CD14-positive monocyte (primary cell): ENCODE results near the gene GRIN1. TPM values are rescaled to one million over a fixed set of nuclear protein-coding genes. Genes with fewer than 3 reads are reported as not detected.
A peak's percentile ranks its signal among the peaks of the same experiment; 100 is the strongest.

Experiments used
- DNase-seq, 3 donors: peaks; one replicate each; pipeline ENCODE4 v3.0.0-alpha.2; 2011 to 2022
- H2AFZ ChIP-seq: 2 replicates; pipeline ENCODE4 v1.6.0; 2012; ENCODE audit warnings: mild to moderate bottlenecking, low read depth, low read length, inconsistent platforms; ENCODE audit not compliant: insufficient read depth, poor library complexity, severe bottlenecking
- H3K27ac ChIP-seq, 2 donors: 1 replicate in 1 of 2; 2 replicates in 1 of 2; pipeline ENCODE4 v1.5.1; 2012 to 2013; ENCODE audit warnings: low read length in 2 of 2, control low read depth in 1 of 2, inconsistent platforms in 1 of 2, low read depth in 1 of 2, mild to moderate bottlenecking in 1 of 2
- H3K27me3 ChIP-seq, 2 donors: one replicate each; pipeline versions ENCODE4 v1.6.0 to v1.6.1; 2011 to 2013; ENCODE audit warnings: low read length in 2 of 2; ENCODE audit not compliant: control insufficient read depth in 2 of 2, insufficient read depth in 2 of 2
- H3K36me3 ChIP-seq, 2 donors: replicated peaks in 1 of 2; 1 replicate in 1 of 2; 2 replicates in 1 of 2; pipeline versions ENCODE4 v1.5.1 to v1.6.1; 2012 to 2013; ENCODE audit warnings: low read length in 2 of 2, control low read depth in 1 of 2, inconsistent platforms in 1 of 2, mild to moderate bottlenecking in 1 of 2; ENCODE audit not compliant: insufficient read depth in 2 of 2, control insufficient read depth in 1 of 2
- H3K4me1 ChIP-seq, 2 donors: 1 replicate in 1 of 2; 2 replicates in 1 of 2; pipeline versions ENCODE4 v1.5.1 to v1.6.1; 2012 to 2013; ENCODE audit warnings: low read length in 2 of 2, control low read depth in 1 of 2, inconsistent platforms in 1 of 2, mild to moderate bottlenecking in 1 of 2, moderate library complexity in 1 of 2; ENCODE audit not compliant: insufficient read depth in 2 of 2, control insufficient read depth in 1 of 2
- H3K4me2 ChIP-seq: replicated peaks from 2 replicates; pipeline ENCODE3; 2012; ENCODE audit warnings: low read length, moderate library complexity, mild to moderate bottlenecking; ENCODE audit not compliant: poor library complexity, severe bottlenecking; ENCODE audit errors: extremely low read depth
- H3K4me3 ChIP-seq, 3 experiments: fragments of 200-600 bp in 1 of 3; sonication (generic) in 1 of 3; replicated peaks in 1 of 3; 1 replicate in 2 of 3; 2 replicates in 1 of 3; pipeline ENCODE4 v1.5.1; 2011 to 2013; ENCODE audit warnings: low read length in 3 of 3, mild to moderate bottlenecking in 3 of 3, control low read depth in 2 of 3, low read depth in 2 of 3, inconsistent platforms in 1 of 3, moderate library complexity in 1 of 3
- H3K79me2 ChIP-seq: 2 replicates; pipeline ENCODE4 v1.6.0; 2012; ENCODE audit warnings: mild to moderate bottlenecking, control low read depth, inconsistent platforms, low read length, moderate library complexity; ENCODE audit not compliant: insufficient read depth
- H3K9ac ChIP-seq: 2 replicates; pipeline ENCODE4 v1.6.0; 2017; ENCODE audit warnings: low read length, mild to moderate bottlenecking; ENCODE audit not compliant: insufficient read depth, poor library complexity, severe bottlenecking
- H3K9me3 ChIP-seq, 2 donors: replicated peaks in 1 of 2; 1 replicate in 1 of 2; 2 replicates in 1 of 2; pipeline versions ENCODE4 v1.5.1 to v1.6.1; 2012 to 2013; ENCODE audit warnings: low read length in 2 of 2, control low read depth in 1 of 2; ENCODE audit not compliant: control insufficient read depth in 1 of 2, insufficient read depth in 1 of 2
- H4K20me1 ChIP-seq: 2 replicates; pipeline ENCODE4 v1.6.0; 2012; ENCODE audit warnings: mild to moderate bottlenecking, low read length, control low read depth, moderate library complexity; ENCODE audit not compliant: insufficient read depth
- H3K27ac Mint-ChIP-seq, 7 donors: one replicate each; pipeline ENCODE4 v1.8.0; 2020; ENCODE audit warnings: mild to moderate bottlenecking in 7 of 7, mixed read lengths in 7 of 7, moderate library complexity in 6 of 7, inconsistent platforms in 2 of 7
- H3K27me3 Mint-ChIP-seq, 3 donors: one replicate each; pipeline ENCODE4 v1.8.0; 2021 to 2022; ENCODE audit warnings: low read depth in 3 of 3, mild to moderate bottlenecking in 3 of 3, mixed read lengths in 3 of 3, moderate library complexity in 3 of 3, inconsistent platforms in 1 of 3
- H3K36me3 Mint-ChIP-seq, 2 donors: one replicate each; pipeline ENCODE4 v1.8.0; 2020; ENCODE audit warnings: mixed read lengths in 2 of 2, inconsistent platforms in 1 of 2, mild to moderate bottlenecking in 1 of 2
- H3K4me1 Mint-ChIP-seq: one replicate; pipeline ENCODE4 v1.8.0; 2020; ENCODE audit warnings: mild to moderate bottlenecking, mixed read lengths
- H3K4me3 Mint-ChIP-seq, 2 donors: one replicate each; pipeline ENCODE4 v1.8.0; 2020; ENCODE audit warnings: mild to moderate bottlenecking in 2 of 2, mixed read lengths in 2 of 2, moderate library complexity in 1 of 2
- H3K9me3 Mint-ChIP-seq, 7 donors: one replicate each; pipeline ENCODE4 v1.8.0; 2020 to 2022; ENCODE audit warnings: mixed read lengths in 7 of 7, mild to moderate bottlenecking in 6 of 7, moderate library complexity in 6 of 7, inconsistent platforms in 2 of 7
- WGBS: methylation state at CpG from one replicate; pipeline ENCODE4 v1.1.5; 2013; ENCODE audit warnings: missing lambda C conversion rate; ENCODE audit not compliant: insufficient coverage; 5-methylcytosine and 5-hydroxymethylcytosine counted together
- intact Hi-C, 2 donors: fragments of 100-400 bp; cut with micrococcal nuclease; formaldehyde crosslinking; loops; one replicate each; pipeline versions ENCODE4 v1.15.0 to v1.15.1; 2023
- polyA plus RNA-seq, 3 donors: library from polyadenylated mRNA; depleted of rRNA in 1 of 3; unstranded in 2 of 3; stranded (reverse) in 1 of 3; fragments of 300-500 nt in 2 of 3; fragments of >200 nt in 1 of 3; fragmentation: Illumina TruSeq in 2 of 3; gene quantifications; 1 replicate in 2 of 3; 2 replicates in 1 of 3; pipeline ENCODE4 v1.2.3, GENCODE V29; 2012 to 2021
- TF ChIP-seq, protein P1 (sequence below): fragments of 200-600 bp; IDR thresholded peaks from one replicate; pipeline ENCODE4 v1.8.0; 2022; ENCODE audit warnings: antibody characterized with exemption, mild to moderate bottlenecking

The GRIN1 gene
- polyA plus RNA-seq, 3 donors: not detected

DNA sequence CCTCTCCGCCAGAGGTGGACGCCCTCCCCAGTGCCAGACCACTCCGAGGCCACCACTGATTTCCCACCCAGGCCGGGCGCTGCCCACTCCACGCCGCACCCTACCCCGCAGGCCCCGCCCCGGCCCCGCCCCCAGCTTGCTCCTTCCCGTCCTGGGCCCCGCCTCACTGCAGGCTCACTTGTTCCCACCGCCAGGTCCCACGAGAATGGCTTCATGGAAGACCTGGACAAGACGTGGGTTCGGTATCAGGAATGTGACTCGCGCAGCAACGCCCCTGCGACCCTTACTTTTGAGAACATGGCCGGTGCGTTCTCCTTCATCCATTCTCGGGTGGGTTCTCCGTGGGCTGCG lies 24.4 kb downstream of the GRIN1 start:
- Mint-ChIP-seq H3K9me3 (peaks cover 0 to 20% (median 5%) of the 10 kb centered on the region in 7 donors), H3K27ac (no peak overlapping the region), H3K36me3 (no peaks in the 10 kb centered on the region), H3K27me3 (peaks cover 64 to 97% (median 86%) of the 10 kb centered on the region in 3 donors), H3K4me3 (peak overlapping the region; percentile 48 to 84), H3K4me1 (peaks cover 6% of the 10 kb centered on the region)
- Histone ChIP-seq H3K79me2 (no peaks in the 10 kb centered on the region), H2AFZ (peak overlapping the region; percentile 46), H3K9me3 (peaks cover 0 to 12% of the 10 kb centered on the region in 2 donors), H3K4me3 (peak overlapping the region in 2 of 3 experiments; percentile 7 to 44), H4K20me1 (no peaks in the 10 kb centered on the region), H3K27ac (no peak overlapping the region), H3K4me2 (peak overlapping the region; percentile 58), H3K27me3 (peaks cover 8 to 86% of the 10 kb centered on the region in 2 donors), H3K36me3 (no peaks in the 10 kb centered on the region), H3K4me1 (peaks cover 3 to 10% of the 10 kb centered on the region in 2 donors), H3K9ac (no peak overlapping the region)
- 37% methylated on average over 22 of the region's 26 CpGs for WGBS
- TF ChIP-seq, protein P1, sequence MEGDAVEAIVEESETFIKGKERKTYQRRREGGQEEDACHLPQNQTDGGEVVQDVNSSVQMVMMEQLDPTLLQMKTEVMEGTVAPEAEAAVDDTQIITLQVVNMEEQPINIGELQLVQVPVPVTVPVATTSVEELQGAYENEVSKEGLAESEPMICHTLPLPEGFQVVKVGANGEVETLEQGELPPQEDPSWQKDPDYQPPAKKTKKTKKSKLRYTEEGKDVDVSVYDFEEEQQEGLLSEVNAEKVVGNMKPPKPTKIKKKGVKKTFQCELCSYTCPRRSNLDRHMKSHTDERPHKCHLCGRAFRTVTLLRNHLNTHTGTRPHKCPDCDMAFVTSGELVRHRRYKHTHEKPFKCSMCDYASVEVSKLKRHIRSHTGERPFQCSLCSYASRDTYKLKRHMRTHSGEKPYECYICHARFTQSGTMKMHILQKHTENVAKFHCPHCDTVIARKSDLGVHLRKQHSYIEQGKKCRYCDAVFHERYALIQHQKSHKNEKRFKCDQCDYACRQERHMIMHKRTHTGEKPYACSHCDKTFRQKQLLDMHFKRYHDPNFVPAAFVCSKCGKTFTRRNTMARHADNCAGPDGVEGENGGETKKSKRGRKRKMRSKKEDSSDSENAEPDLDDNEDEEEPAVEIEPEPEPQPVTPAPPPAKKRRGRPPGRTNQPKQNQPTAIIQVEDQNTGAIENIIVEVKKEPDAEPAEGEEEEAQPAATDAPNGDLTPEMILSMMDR: no peak
- no peak for DNase-seq
- intact Hi-C loops: no loop called here

DNA sequence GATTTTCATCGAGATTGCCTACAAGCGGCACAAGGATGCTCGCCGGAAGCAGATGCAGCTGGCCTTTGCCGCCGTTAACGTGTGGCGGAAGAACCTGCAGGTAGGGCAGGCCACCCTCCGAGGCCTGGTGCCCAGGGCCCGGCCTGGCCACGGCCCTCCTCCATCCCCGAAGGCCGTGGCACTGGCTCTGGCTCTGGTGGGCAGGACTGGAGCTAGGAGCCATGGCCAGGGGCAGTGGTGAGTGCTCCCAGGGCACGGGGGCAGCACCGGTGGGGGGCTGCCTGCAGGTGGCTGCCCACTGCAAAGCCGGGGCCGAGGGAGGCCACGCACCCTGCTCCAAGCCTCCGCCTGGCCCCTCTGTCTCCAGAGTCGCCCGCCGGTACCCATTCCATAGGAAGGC lies 24.9 kb downstream of the GRIN1 start:
- Histone ChIP-seq H3K4me1 (peaks cover 3 to 10% of the 10 kb centered on the region in 2 donors), H2AFZ (no peak overlapping the region), H3K36me3 (no peaks in the 10 kb centered on the region), H3K9me3 (peaks cover 0 to 12% of the 10 kb centered on the region in 2 donors), H3K4me2 (no peak overlapping the region), H4K20me1 (no peaks in the 10 kb centered on the region), H3K27me3 (peaks cover 8 to 82% of the 10 kb centered on the region in 2 donors), H3K79me2 (no peaks in the 10 kb centered on the region), H3K27ac (no peak overlapping the region), H3K4me3 (no peak overlapping the region), H3K9ac (no peak overlapping the region)
- H3K27me3 Mint-ChIP-seq: peaks cover 62 to 97% (median 84%) of the 10 kb centered on the region in 3 donors
- peak overlapping the region in 1 of 2 donors; percentile 84 for H3K4me3 Mint-ChIP-seq
- no peak for DNase-seq
- TF ChIP-seq, protein P1: no peak
- no peak overlapping the region for H3K27ac Mint-ChIP-seq
- H3K36me3 Mint-ChIP-seq: no peaks in the 10 kb centered on the region
- peaks cover 0 to 17% (median 5%) of the 10 kb centered on the region in 7 donors for H3K9me3 Mint-ChIP-seq
- H3K4me1 Mint-ChIP-seq: peaks cover 6% of the 10 kb centered on the region
- intact Hi-C loops: no loop called here
- WGBS: 90% methylated on average over 20 of the region's 22 CpGs
